ENCODE data around the gene FTO. TPM values are rescaled to one million over a fixed set of nuclear protein-coding genes. Genes with fewer than 3 reads are reported as not detected.
A peak's percentile ranks its signal among the peaks of the same experiment; 100 is the strongest.

FTO gene
- total RNA-seq, 1 experiment from 2014 or later: 55.0 TPM

- ChIA-PET POLR2A (interaction anchor here (0.7 to 1.3 kb wide), 3 partner anchors 9 to 147 kb away, joined by 4 to 5 read pairs (median 5); no protein-coding TSS in a partner anchor), CTCF (interaction anchor here (0.6 to 1.2 kb wide), 2 partner anchors 9 to 455 kb away, joined by 3 to 4 read pairs; no protein-coding TSS in a partner anchor)
- Mint-ChIP-seq H3K4me3 (ENCODE audit: unreplicated experiment) (no peak overlapping the region), H3K9me3 (ENCODE audit: unreplicated experiment) (no peaks in the 10 kb centered on the region), H3K4me1 (ENCODE audit: insufficient read depth, unreplicated experiment) (peaks cover 10% of the 10 kb centered on the region), H3K27me3 (ENCODE audit: insufficient read depth, unreplicated experiment) (no peaks in the 10 kb centered on the region), H3K36me3 (ENCODE audit: insufficient read depth, unreplicated experiment) (no peaks in the 10 kb centered on the region), H3K27ac (ENCODE audit: low read depth, unreplicated experiment) (no peak overlapping the region)
- DNase-seq (ENCODE audit: unreplicated experiment): peak; percentile 37
- no peak for TF ChIP-seq CTCF (IDR thresholded peaks at IDR 0.05; ENCODE audit: unreplicated experiment)
- intact Hi-C loops (cut with micrococcal nuclease): no loop called here
- no TSS peak for BruUV-seq (replicated peaks)
Observed at GRCh38 chr16:53726625-53727024, 22.7 kb downstream of the FTO start.

DNA sequence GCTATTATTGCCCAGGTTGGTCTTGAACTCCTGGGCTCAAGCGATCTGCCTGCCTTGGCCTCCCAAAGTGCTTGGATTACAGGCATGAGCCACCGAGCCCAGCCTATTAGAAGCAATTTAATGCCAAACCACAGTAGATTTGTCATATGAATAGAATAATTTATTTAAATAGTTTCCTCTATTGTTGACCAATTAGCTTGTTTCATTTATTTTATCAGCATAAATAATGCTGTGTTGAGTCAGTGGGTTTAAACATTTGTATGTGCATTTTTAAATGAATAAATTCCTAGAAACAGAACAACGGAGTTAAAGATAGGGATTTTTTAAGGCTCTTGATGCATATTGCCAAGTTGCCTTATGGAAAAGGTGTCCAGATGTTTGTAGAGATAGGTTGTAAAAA lies 26.7 kb downstream of the FTO start:
- Mint-ChIP-seq H3K9me3 (ENCODE audit: unreplicated experiment) (no peaks in the 10 kb centered on the region), H3K27me3 (ENCODE audit: insufficient read depth, unreplicated experiment) (no peaks in the 10 kb centered on the region), H3K4me3 (ENCODE audit: unreplicated experiment) (no peak overlapping the region), H3K4me1 (ENCODE audit: insufficient read depth, unreplicated experiment) (peaks cover 26% of the 10 kb centered on the region), H3K36me3 (ENCODE audit: insufficient read depth, unreplicated experiment) (no peaks in the 10 kb centered on the region), H3K27ac (ENCODE audit: low read depth, unreplicated experiment) (no peak overlapping the region)
- no peak for DNase-seq (ENCODE audit: unreplicated experiment)
- intact Hi-C loops (cut with micrococcal nuclease): no loop called here
- TF ChIP-seq CTCF (IDR thresholded peaks at IDR 0.05; ENCODE audit: unreplicated experiment): no peak
- POLR2A ChIA-PET: interaction anchor here (0.9 to 1.6 kb wide), 3 partner anchors 9 to 23 kb away, joined by 3 to 6 read pairs (median 4); no protein-coding TSS in a partner anchor
- CTCF ChIA-PET: interaction anchor here (2.9 kb wide), 1 partner anchor 12 kb away, joined by 14 read pairs; no protein-coding TSS in a partner anchor
- no TSS peak for BruUV-seq (replicated peaks)

- TF ChIP-seq CTCF (IDR thresholded peaks at IDR 0.05; ENCODE audit: unreplicated experiment): no peak
- ChIA-PET POLR2A (no interaction called here), CTCF (interaction anchor here (1.1 to 2.9 kb wide), 2 partner anchors 11 kb away, joined by 3 to 14 read pairs; no protein-coding TSS in a partner anchor)
- no peak for DNase-seq (ENCODE audit: unreplicated experiment)
- intact Hi-C loops (cut with micrococcal nuclease): no loop called here
- no peaks in the 10 kb centered on the region for H3K36me3 Mint-ChIP-seq (ENCODE audit: insufficient read depth, unreplicated experiment)
- peak overlapping the region; percentile 81 for H3K27ac Mint-ChIP-seq (ENCODE audit: low read depth, unreplicated experiment)
- BruUV-seq (replicated peaks): no TSS peak
- H3K4me3 Mint-ChIP-seq (ENCODE audit: unreplicated experiment): no peak overlapping the region
- H3K27me3 Mint-ChIP-seq (ENCODE audit: insufficient read depth, unreplicated experiment): no peaks in the 10 kb centered on the region
- no peaks in the 10 kb centered on the region for H3K9me3 Mint-ChIP-seq (ENCODE audit: unreplicated experiment)
- peaks cover 24% of the 10 kb centered on the region for H3K4me1 Mint-ChIP-seq (ENCODE audit: insufficient read depth, unreplicated experiment)
Observed at GRCh38 chr16:53732296-53732929, 28.5 kb downstream of the FTO start.

DNA sequence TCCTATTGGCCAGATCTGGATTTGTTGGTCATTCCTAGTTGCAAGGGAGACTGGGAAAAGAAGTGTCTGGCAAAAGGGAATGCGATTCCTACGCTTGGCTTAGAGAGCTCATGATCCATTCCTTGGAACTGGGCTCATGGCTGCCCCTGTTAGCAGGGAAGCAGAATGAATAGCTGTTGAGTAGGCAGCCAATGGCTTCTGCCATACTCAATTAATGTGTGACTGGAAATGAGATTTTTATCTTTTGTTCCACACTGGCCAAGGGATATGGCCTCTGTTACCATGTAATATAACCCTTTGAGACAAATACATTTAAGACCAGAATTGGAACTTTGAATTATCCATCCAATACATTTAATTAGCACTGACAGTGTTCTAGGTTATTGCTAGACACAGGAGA lies 31.0 kb downstream of the FTO start:
- Mint-ChIP-seq H3K27me3 (ENCODE audit: insufficient read depth, unreplicated experiment) (no peaks in the 10 kb centered on the region), H3K4me1 (ENCODE audit: insufficient read depth, unreplicated experiment) (peaks cover 24% of the 10 kb centered on the region), H3K36me3 (ENCODE audit: insufficient read depth, unreplicated experiment) (no peaks in the 10 kb centered on the region), H3K9me3 (ENCODE audit: unreplicated experiment) (no peaks in the 10 kb centered on the region), H3K27ac (ENCODE audit: low read depth, unreplicated experiment) (no peak overlapping the region), H3K4me3 (ENCODE audit: unreplicated experiment) (no peak overlapping the region)
- intact Hi-C loops (cut with micrococcal nuclease): no loop called here
- ChIA-PET POLR2A (interaction anchor here (1.0 kb wide), 1 partner anchor 9 kb away, joined by 5 read pairs; no protein-coding TSS in a partner anchor), CTCF (interaction anchor here (1.5 kb wide), 1 partner anchor 9 kb away, joined by 5 read pairs; no protein-coding TSS in a partner anchor)
- BruUV-seq (replicated peaks): no TSS peak
- no peak for TF ChIP-seq CTCF (IDR thresholded peaks at IDR 0.05; ENCODE audit: unreplicated experiment)
- DNase-seq (ENCODE audit: unreplicated experiment): no peak

Data from MCF 10A (cell line).